ENCODE results near the gene SPON1. TPM values are rescaled to one million over a fixed set of nuclear protein-coding genes. Genes with fewer than 3 reads are reported as not detected.

The SPON1 gene
- total RNA-seq, 3 donors from 2014 or later (not counting 1 experiment from before 2014, with no cell fraction given), result 0.09 to 0.18 TPM; not detected in 1

GRCh38 chr11:14259186-14259784, 296.8 kb downstream of the SPON1 start:
- 78% methylated on average over 38 of the region's 38 CpGs for WGBS (ENCODE audit: insufficient coverage)
- intact Hi-C loops (cut with micrococcal nuclease), result no loop called here
- H3K27ac Mint-ChIP-seq, result no peak overlapping the region
- DNase-seq (no peak), ATAC-seq (no peak)
- H3K36me3 Mint-ChIP-seq, result no peaks in the 10 kb centered on the region
- Histone ChIP-seq H3K27me3 (ENCODE audit: control insufficient read depth, insufficient read depth, low read length) (no peaks in the 10 kb centered on the region), H3K36me3 (ENCODE audit: control insufficient read depth, insufficient read depth, low read length) (no peaks in the 10 kb centered on the region), H3K9me3 (ENCODE audit: control insufficient read depth, insufficient read depth, low read length) (no peaks in the 10 kb centered on the region), H3K4me3 (ENCODE audit: low read length) (no peak overlapping the region), H3K27ac (ENCODE audit: low read length) (no peak overlapping the region), H3K4me1 (ENCODE audit: control insufficient read depth, insufficient read depth, low read length) (no peaks in the 10 kb centered on the region)
- no peak overlapping the region for H3K4me3 Mint-ChIP-seq
- TF ChIP-seq CTCF (IDR thresholded peaks at IDR 0.05), result no peak
- H3K9me3 Mint-ChIP-seq, result no peaks in the 10 kb centered on the region
- peaks cover 0 to 4% of the 10 kb centered on the region in 2 donors for H3K27me3 Mint-ChIP-seq (ENCODE audit: low read depth in 2 of 2)
- H3K4me1 Mint-ChIP-seq, result no peaks in the 10 kb centered on the region

GRCh38 chr11:14259878-14260277, 297.4 kb downstream of the SPON1 start:
- TF ChIP-seq CTCF (IDR thresholded peaks at IDR 0.05), result no peak
- no peaks in the 10 kb centered on the region for H3K27me3 ChIP-seq (ENCODE audit: control insufficient read depth, insufficient read depth, low read length)
- no peak overlapping the region for H3K27ac Mint-ChIP-seq
- no peak overlapping the region for H3K4me3 ChIP-seq (ENCODE audit: low read length)
- DNase-seq (no peak), ATAC-seq (no peak)
- no peak overlapping the region for H3K27ac ChIP-seq (ENCODE audit: low read length)
- no peak overlapping the region for H3K4me3 Mint-ChIP-seq
- H3K9me3 Mint-ChIP-seq, result no peaks in the 10 kb centered on the region
- WGBS (ENCODE audit: insufficient coverage), result 100% methylated on average over 1 of the region's 1 CpG
- H3K4me1 Mint-ChIP-seq, result peaks cover 0 to 5% of the 10 kb centered on the region in 2 donors
- H3K4me1 ChIP-seq (ENCODE audit: control insufficient read depth, insufficient read depth, low read length), result no peaks in the 10 kb centered on the region
- H3K36me3 Mint-ChIP-seq, result no peaks in the 10 kb centered on the region
- H3K27me3 Mint-ChIP-seq (ENCODE audit: low read depth in 2 of 2), result no peaks in the 10 kb centered on the region
- no peaks in the 10 kb centered on the region for H3K36me3 ChIP-seq (ENCODE audit: control insufficient read depth, insufficient read depth, low read length)
- intact Hi-C loops (cut with micrococcal nuclease), result no loop called here
- H3K9me3 ChIP-seq (ENCODE audit: control insufficient read depth, insufficient read depth, low read length), result no peaks in the 10 kb centered on the region

DNA sequence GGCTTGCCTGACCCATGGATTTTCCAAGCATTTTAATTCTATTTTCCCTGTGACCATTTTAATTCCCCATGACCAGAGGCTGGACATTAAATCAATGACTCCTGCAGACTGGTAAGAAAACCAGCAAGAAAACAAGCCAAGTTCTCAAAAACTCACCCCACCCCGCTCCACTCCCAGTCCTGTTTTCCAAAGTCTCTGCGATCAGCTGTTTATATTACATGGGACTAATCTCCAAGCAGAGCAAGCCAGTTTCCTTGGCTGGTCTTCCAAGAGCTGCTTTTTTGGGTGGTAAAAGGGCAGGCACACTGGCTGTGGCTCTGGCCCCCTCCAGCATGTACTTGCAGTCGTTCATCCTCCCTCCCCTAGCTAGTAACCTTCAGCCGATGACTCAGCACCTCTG, 298.5 kb downstream of the SPON1 start:
- Mint-ChIP-seq H3K9me3 (no peaks in the 10 kb centered on the region), H3K4me3 (no peak overlapping the region), H3K27ac (no peak overlapping the region), H3K36me3 (no peaks in the 10 kb centered on the region), H3K27me3 (ENCODE audit: low read depth in 2 of 2) (no peaks in the 10 kb centered on the region), H3K4me1 (peaks cover 0 to 6% of the 10 kb centered on the region in 2 donors)
- intact Hi-C loops (cut with micrococcal nuclease), result no loop called here
- Histone ChIP-seq H3K4me1 (ENCODE audit: control insufficient read depth, insufficient read depth, low read length) (no peaks in the 10 kb centered on the region), H3K27ac (ENCODE audit: low read length) (no peak overlapping the region), H3K27me3 (ENCODE audit: control insufficient read depth, insufficient read depth, low read length) (no peaks in the 10 kb centered on the region), H3K36me3 (ENCODE audit: control insufficient read depth, insufficient read depth, low read length) (no peaks in the 10 kb centered on the region), H3K9me3 (ENCODE audit: control insufficient read depth, insufficient read depth, low read length) (no peaks in the 10 kb centered on the region), H3K4me3 (ENCODE audit: low read length) (no peak overlapping the region)
- 93% methylated on average over 4 of the region's 4 CpGs for WGBS (ENCODE audit: insufficient coverage)
- ATAC-seq, result no peak
- no peak for DNase-seq
- TF ChIP-seq CTCF (IDR thresholded peaks at IDR 0.05), result no peak

GRCh38 chr11:14262271-14262846, 299.8 kb downstream of the SPON1 start:
- ATAC-seq (no peak), DNase-seq (no peak)
- H3K27ac Mint-ChIP-seq, result no peak overlapping the region
- Histone ChIP-seq H3K36me3 (ENCODE audit: control insufficient read depth, insufficient read depth, low read length) (no peaks in the 10 kb centered on the region), H3K9me3 (ENCODE audit: control insufficient read depth, insufficient read depth, low read length) (no peaks in the 10 kb centered on the region), H3K4me3 (ENCODE audit: low read length) (no peak overlapping the region), H3K27me3 (ENCODE audit: control insufficient read depth, insufficient read depth, low read length) (no peaks in the 10 kb centered on the region), H3K27ac (ENCODE audit: low read length) (no peak overlapping the region), H3K4me1 (ENCODE audit: control insufficient read depth, insufficient read depth, low read length) (no peaks in the 10 kb centered on the region)
- H3K4me1 Mint-ChIP-seq, result peaks cover 0 to 6% of the 10 kb centered on the region in 2 donors
- intact Hi-C loops (cut with micrococcal nuclease), result no loop called here
- H3K36me3 Mint-ChIP-seq, result no peaks in the 10 kb centered on the region
- no peak for TF ChIP-seq CTCF (IDR thresholded peaks at IDR 0.05)
- H3K9me3 Mint-ChIP-seq, result no peaks in the 10 kb centered on the region
- 93% methylated on average over 8 of the region's 8 CpGs for WGBS (ENCODE audit: insufficient coverage)
- no peak overlapping the region for H3K4me3 Mint-ChIP-seq
- H3K27me3 Mint-ChIP-seq (ENCODE audit: low read depth in 2 of 2), result no peaks in the 10 kb centered on the region

All from natural killer cell (primary cell).